Fibroblast of skin of abdomen (primary cell): Measurements from ENCODE around the gene TRIM49D1. TPM values are rescaled to one million over a fixed set of nuclear protein-coding genes. Genes with fewer than 3 reads are reported as not detected.
"Not testable (repeated sequence)": the region's sequence is repeated elsewhere in the genome, so short reads cannot be mapped to it uniquely, and the experiment has no call there.

Source experiments
- DNase-seq: peaks from one replicate; pipeline ENCODE4 v3.0.0-alpha.2; 2013
- polyA plus RNA-seq, 2 experiments: library from polyadenylated mRNA; unstranded; fragments of 120-200 nt; gene quantifications; one replicate each; pipeline ENCODE4 v1.2.1, GENCODE V29; 2013; ENCODE audit not compliant: insufficient read length in 2 of 2

TRIM49D1 gene, protein sequence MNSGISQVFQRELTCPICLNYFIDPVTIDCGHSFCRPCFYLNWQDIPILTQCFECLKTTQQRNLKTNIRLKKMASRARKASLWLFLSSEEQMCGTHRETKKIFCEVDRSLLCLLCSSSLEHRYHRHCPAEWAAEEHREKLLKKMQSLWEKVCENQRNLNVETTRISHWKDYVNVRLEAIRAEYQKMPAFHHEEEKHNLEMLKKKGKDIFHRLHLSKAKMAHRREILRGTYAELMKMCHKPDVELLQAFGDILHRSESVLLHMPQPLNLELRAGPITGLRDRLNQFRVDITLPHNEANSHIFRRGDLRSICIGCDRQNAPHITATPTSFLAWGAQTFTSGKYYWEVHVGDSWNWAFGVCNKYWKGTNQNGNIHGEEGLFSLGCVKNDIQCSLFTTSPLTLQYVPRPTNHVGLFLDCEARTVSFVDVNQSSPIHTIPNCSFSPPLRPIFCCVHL
- not detected for polyA plus RNA-seq (2013, experiment 1 of 2; ENCODE audit: insufficient read length)
- polyA plus RNA-seq (2013, experiment 2 of 2; ENCODE audit: insufficient read length): not detected

DNA sequence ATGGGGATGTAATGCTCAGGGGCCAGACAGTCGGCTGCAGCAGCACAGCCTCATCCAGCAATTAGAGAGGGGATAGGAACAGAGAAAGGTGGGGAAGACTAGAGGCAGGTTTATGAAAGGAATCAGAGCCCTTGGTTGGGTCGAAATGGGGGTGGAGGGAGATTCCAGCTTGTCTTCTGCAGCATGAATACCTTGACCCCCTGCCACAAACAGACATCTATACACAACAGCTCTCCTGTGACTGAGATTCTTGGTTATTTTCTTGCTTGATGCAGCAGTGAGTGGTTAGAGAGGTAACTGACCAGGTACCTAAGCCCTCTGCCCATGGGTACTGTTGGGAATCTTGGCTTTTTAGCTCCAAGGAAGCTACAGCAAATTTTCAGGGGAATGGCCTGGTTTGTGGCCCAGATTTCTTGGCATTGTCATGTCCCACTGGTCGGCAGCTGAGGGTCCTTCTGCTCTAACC lies at the start of gene TRIM49D1:
Gene TRIM49D1, minus strand, starts transcription at position 51 of the 466 bp plus-strand sequence. CDS start 4,535 bp downstream, outside the sequence.
- no peak for DNase-seq

DNA sequence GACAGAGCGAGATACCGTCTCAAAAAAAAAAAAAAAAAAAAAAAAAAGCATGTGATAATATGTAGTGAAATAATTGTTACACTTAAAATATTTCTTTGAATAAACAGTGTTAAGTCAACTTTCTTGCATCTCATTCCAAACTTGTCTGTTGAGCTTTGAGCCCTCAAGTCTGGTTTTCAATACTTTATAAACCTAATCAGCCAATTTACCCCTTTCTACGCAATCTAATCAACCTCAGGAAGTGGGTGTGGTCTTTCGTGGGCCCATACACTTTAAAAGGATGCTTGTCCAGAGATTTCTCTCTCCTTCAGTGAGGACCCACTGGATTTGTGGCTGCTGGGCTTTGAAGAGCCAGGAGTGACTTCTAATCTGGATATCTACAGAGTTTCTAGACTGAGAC lies 43.7 kb upstream of the TRIM49D1 start, which contains the start of gene TRIM64:
Gene TRIM64, plus strand, starts transcription at position 301 of the 400 bp plus-strand sequence. CDS start 2,467 bp downstream, outside the sequence.
- not testable (repeated sequence) for DNase-seq

DNA sequence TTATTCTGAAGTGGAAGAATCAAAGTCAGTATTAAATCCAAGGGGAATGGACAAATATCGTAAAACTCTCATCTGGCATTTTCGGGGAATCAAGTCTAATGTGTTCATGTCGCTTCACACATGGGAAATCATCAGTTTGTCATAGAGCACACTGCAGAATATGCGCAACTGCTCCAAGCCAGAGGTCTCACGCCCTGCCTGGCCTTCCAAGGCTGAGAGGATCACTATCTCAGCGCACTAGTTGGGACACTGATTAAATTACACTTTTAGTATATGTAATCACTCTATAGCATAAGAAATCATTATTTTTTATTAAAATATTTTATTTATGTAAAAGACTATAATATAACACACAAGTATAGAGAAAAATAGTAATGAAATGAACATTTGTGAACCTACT lies 38.8 kb upstream of the TRIM49D1 start:
- DNase-seq: not testable (repeated sequence)

DNA sequence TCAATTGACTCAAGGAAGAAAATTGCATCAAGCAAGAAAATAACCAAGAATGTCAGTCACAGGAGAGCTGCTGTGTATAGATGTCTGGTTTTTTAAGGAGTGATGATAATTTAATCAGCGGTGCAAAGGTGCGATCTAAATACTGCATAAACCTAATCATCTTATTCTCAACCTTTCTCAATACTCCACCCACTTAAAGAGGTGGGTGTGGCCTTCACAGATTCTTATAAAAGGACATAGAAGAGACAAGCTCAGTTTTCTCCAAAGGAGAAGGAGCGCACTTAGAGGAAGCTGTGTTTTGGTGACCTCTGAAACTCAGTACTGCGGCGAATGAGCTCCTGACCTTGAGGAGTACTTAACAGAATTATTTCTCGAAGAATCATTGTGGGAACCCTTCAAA lies 1.7 kb upstream of the TRIM49D1 start, which contains the start of gene TRIM49D2:
Gene TRIM49D2, plus strand, starts transcription at position 301 of the 400 bp plus-strand sequence. CDS start 2,698 bp downstream, outside the sequence.
- DNase-seq: not testable (repeated sequence)

DNA sequence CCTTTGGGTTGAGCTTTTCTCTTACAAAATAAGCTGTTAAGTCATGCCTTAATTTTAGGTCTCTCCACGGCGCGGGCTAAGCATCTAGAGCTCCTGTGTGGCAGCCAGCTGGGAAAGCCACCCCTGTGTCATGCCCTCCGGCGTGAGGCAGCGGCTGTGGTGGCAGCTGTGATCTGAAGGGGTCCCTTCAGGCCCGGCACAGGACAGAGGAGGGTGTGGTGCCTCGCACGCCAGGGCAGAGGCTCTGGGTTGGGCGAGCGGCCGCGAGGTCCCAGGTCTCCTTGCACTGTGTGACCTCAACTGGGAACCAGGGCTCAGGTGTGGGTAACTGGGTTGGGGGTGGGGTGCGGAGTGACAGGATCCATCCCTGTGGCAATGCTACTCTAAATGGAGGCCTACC lies 21.2 kb downstream of the TRIM49D1 start:
- DNase-seq: not testable (repeated sequence)

DNA sequence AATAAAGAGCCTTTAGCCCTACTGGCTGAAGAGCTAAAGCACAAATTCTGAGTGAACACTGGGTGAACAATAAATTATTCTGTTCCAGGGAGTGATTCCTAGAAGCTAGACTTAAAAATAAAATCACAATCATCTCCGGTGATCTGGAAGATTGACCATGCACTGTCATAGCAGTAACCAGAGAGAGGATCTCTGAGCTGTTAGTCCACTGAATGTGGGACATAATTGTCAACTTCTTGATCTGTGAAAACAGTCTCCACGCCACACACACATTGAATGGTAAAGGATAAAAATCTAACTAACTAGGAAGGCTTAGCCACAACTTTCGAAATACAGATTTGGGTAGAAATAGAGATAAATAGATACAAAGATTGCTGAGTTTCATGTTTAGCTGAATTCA lies 28.8 kb downstream of the TRIM49D1 start:
- DNase-seq: not testable (repeated sequence)

DNA sequence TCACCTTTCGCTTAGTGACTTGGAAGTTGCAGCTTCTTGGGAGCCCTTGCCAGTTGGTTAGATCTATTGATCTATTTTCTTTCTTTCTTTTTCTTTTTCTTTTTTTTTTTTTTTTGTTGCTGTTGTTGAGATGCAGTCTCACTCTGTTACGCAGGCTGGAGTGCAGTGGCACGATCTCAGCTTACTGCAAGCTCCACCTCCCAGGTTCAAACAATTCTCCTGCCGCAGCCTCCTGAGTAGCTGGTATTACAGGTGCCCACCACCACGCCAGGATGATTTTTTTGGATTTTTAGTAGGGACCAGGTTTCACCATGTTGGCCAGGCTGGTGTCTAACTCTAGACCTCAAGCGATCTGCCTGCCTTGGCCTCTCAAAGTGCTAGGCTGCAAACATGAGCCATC lies 44.5 kb downstream of the TRIM49D1 start:
- DNase-seq: not testable (repeated sequence)

DNA sequence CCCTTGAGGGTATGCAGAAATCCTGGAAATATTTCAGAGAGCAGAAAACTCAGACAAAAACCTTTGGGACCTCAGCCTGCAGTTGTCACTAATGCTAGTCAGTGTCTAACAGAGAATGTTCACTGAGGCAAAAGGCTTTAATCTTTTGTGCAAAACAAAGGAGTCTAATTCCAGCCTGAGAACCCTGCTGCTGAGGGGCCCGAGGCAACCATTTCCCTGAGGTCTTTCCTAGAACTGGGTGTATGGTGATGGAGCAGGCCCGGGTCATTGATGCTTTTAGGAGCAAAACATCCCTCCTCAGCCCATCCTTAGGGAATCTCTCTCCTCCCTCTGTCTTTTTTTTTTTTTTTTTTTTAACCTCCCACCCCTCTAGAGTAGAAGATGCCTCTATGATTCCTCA lies 49.5 kb downstream of the TRIM49D1 start:
- DNase-seq: not testable (repeated sequence)

DNA sequence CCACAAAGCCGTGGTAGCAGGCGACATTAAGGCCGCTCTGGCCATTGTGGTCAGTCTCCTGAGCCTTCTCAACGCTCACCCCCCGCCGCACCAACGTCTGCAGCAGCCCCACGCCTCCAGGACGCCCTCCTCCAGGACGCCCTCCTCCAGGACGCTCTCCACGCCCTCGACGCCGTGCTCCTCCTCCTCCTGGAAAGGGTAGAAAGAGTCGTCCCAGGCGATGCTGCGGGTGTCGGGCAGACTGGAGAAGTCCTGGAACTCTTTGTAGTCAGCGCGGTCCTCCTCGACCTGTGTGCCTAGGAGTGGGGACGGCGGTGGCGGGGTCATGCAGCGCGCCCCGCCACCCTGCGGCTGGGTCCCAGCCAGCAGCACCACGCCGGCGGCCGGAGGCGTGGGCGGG lies 56.8 kb downstream of the TRIM49D1 start:
- not testable (repeated sequence) for DNase-seq

DNA sequence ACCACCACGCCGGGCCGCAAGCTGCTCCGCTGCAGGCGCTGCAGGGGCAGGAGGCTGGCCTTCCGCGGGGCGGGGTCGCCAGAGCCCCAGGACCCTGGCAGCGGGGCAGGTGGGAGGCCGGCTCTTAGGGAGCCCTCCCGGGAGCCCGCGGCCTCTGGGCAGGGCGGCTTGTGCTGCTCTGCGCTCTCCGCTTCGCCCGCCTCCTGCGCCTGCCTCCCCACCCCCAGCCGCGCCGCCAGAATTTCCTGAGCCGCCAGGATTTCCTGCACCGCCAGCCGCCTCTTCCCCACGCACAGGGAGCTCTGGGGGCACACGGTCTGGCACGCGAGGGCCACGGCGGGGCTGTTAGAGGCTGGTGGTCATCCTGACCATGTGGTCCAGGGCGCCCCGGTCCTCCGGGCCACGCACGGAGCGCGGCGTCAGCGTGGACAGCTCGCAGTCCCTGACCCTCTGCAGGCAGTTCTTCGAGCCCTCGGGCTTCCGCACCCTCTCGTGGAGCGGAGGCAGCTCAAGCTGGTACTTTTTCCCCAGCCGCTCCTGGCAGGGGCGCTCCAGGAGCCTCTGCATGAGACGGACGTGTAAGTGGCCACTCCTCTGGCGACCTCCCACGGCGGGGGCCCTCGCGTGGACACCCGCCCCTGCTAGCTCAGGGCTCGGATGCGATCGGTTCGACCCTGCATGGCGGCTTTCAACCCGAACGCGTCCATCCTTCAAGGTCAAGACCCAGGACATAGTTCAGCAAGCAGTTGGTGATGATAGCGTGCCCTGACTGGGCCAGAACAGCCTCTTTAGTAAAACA lies 57.9 kb downstream of the TRIM49D1 start:
- not testable (repeated sequence) for DNase-seq
